GM19240 (cell line): ENCODE measurements around the gene SH3BP4.

Experiments
- DNase-seq: peaks from one replicate; pipeline ENCODE4 v3.0.0; 2011; ENCODE audit warnings: low spot score; ENCODE audit not compliant: insufficient read length

The SH3BP4 gene

DNA sequence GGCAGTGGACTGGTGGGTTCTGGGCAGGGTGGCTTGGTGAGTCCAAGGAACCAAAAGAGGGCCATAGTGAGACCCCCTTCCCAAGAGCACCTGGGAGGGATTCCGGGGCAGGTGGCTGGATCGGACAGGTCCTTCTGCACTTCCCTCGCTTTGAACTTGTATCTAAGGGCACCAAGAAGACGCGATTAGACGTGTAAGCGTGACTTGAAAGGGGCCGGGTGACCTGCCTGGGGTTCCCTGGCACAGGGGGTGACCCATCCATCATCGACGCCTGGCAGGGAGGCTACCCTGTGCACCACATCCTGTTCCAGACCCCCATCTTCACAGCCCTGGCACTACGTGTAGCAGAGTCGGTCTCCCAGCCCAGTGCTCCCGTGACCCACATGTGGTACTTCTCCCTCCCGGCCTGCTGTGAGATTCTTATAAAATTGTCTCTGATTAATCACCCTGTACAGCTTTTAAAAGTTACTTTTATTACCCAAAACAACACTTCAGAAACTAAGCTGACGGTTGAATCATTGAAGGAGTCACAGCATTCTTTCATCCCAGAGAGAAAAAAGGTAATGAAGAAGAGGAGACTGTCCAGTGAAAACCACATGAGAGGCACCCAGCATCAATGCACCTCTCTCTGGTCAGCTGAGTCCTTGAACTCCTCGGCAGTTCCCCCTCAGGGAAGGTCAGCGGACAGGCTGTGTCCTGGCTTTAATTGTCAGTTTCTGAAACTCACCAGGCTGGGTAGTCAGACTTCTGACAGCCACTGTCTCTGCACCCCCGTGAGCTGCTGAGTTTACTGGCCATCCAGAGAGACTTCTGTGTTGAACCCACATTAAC is 13.0 kb downstream of the SH3BP4 start:
- DNase-seq = no peak

GRCh38 chr2:234966340-234966739 is 14.5 kb downstream of the SH3BP4 start:
- DNase-seq = no peak

GRCh38 chr2:234967201-234967869 is 15.5 kb downstream of the SH3BP4 start:
- no peak for DNase-seq

DNA sequence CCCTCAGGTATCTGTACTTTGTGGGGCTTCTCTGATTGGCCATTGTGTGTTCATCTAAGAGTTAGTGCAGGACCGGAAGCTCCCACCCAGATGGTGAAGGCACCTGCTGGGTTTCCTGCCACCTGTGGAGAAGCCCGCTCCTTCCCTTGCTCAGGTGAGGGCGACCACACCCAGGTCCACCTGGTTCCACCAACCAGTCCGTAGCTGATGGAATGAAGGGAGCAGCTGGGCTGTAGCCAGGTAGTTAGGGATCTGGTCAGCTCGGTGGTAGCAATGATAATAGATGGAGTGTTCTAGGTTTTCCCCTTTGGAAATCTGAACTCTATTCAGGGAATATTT is 16.0 kb downstream of the SH3BP4 start:
- DNase-seq = no peak

GRCh38 chr2:234968631-234969305 is 17.0 kb downstream of the SH3BP4 start:
- no peak for DNase-seq

DNA sequence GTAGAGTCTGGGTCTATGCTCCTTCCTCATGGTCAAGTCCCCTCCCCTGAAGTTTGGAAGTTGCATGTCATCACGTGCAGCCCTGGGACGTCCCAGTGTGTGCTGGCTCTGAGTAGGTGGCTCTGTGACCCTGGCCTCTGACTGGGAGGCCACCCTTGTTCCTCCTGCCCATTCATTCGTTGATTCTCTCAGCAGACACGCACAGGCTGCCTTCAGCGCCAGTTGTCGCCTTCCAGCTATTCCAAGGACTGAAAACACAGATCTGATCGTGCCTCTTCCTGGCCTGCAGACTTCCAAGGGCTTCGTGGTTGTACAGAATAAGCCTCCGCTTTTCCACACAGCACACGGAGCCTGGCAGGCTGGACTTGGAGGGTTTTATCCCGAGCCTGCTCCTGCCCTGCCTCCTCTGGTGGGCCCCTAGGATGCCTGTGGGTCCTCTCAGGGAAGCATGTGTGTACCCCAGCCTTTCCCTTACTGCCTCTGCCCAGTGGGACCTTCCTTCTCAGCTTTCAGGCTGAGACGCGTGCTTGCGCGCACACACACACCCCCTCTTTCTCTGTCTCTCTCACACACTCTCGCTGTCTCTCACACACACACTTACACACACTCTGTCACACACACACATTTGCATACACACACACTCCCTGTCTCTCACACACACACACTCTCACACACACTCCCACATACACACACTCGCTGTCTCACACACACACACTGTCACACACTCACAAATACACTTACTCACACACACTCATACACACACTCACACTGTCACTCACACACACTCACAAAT is 17.7 kb downstream of the SH3BP4 start:
- DNase-seq = no peak

DNA sequence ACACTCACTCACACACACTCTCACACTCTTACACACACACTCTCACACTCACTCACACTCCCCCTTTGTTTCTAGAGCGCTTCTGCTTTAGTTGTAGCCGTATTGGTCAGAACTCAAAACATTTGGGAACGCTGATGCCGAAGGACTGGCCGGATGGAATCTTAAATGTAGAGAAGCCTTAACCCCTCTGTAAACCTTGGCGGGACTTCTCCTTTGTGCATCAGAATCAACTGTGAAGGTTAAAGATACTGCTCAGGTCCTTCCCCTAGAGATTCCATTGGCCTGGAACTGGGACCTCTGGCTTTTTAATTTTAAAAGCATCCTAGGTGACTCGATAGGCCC is 18.3 kb downstream of the SH3BP4 start:
- DNase-seq = no peak

GRCh38 chr2:234970477-234970882 is 18.7 kb downstream of the SH3BP4 start:
- no peak for DNase-seq

DNA sequence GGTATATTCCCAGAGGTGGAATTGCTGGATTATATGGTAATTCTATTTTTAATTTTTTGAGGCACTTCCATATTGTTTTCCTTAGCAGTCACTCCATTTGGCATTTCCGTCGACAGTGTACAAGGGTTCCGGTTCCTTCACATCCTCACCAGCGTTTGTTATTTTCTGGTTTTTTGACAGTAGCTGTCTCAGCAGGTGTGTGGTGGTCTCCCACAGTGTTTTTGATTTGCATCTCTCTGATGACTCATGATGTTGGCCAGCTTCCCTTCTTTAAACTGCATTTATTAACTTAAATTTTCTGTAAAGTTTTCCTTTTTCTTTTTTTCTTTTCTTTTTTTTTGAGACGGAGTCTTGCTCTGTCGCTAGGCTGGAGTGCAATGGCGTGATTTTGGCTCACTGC is 19.7 kb downstream of the SH3BP4 start:
- no peak for DNase-seq

- DNase-seq = no peak
Measured at GRCh38 chr2:234973008-234973407, 21.2 kb downstream of the SH3BP4 start.

- DNase-seq = no peak
Measured at GRCh38 chr2:234974501-234975385, 22.9 kb downstream of the SH3BP4 start.

DNA sequence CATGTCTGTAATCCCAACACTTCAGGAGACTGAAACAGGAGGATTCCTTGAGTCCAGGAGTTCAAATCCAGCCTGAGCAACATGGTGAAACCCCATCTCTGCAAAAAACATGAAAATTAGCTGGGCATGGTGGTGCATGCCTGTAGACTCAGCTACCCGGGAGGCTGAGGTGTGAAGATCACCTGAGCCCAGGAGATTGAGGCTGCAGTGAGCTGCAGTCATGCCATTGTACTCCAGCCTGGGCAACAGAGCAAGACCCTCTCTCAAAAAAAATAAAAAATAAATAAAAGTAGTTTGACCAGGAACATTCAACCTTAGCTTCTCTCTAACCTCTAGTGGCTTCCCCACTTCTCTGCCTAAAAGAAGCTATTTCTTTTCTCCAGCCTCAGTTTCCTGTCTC is 23.8 kb downstream of the SH3BP4 start:
- no peak for DNase-seq

- no peak for DNase-seq
Measured at GRCh38 chr2:234976479-234977227, 24.8 kb downstream of the SH3BP4 start.

- no peak for DNase-seq
Measured at GRCh38 chr2:234977228-234977679, 25.4 kb downstream of the SH3BP4 start.

DNA sequence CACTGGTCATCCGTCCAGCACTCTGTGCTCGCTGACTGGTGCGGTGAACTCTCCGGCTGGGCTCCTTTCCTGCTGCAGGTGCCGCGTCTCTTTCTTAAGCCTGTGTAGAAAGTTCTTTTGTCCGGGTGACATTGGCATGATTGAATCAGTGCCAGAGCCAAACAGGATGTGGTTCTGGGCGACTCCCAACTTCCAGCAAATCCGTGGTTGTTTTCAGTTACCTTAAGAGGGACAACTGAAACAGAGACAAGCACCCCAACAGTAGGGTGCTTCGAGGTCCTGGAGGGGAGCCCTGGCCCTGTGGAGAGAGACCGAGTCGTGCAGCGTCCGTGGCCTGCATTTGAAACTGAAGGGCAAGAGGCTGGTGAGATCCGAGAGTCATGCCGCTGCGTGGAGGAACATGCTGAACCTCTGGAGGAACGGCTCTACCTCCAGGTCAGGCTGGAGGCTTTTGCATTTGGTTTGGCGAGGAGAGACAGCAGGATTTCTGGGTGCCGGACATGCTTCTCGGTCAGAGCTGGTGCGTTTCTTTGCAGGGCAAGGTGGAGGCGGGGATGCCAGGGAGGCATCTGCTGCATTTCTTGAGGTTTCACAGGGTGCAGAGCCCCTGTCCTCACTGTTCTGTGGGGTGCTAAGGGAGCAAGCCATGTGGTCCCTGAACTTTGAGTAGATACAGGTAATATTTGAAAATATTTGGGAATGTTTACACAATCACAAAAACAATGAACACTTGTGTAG is 26.8 kb downstream of the SH3BP4 start:
- DNase-seq = no peak

DNA sequence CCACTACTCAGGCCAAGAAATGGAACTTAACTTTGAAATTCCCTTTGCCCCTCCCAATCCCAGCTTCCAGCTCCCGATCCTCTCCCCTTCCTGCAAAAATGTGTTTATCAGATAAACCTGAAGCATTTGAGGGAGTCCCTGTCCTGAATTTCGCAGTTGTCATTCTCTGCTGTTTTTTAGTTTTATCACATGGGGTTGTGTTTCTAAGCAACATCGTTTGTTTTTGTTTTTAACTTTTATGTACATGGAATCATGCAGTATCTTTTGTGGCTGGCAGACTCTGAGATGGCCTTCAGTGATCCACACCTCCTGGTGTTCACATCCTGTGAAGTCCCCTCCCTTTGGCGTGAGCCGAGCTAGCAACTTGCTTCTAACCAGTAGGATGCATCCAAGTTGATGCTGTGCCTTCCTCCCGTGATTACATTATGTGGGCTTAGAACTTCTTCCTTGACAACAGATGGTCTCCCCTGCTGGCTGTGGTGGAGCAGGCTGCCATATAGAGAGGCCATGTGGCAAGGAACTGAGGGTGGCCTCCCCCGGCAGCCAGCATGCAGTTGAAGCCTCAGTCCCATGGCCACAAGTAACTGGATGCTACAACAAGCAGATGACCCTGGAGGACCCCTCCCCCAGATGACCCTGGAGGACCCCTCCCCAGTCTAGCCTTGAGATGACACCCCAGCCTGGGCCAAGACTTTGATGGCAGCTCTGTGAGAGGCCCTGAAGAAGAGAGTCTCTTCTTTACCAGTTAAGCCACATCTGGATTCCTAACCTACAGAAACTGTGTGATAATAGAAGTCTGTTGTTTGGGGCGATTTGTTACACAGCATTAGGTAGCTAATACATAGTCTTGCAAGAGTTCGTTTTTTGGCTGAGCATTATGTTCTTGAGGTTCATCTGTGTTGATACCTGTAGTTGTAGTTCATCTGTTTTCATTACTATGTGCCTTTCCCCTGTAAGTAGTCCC is 27.7 kb downstream of the SH3BP4 start:
- DNase-seq = no peak

- no peak for DNase-seq
Measured at GRCh38 chr2:234980451-234981187, 28.8 kb downstream of the SH3BP4 start.
